GM18873 (cell line): ENCODE data around the gene HOXC6.
"Not testable (repeated sequence)": the region's sequence is repeated elsewhere in the genome, so short reads cannot be mapped to it uniquely, and the experiment has no call there.

Source experiments
- ATAC-seq: cut with Tn5 transposase; IDR thresholded peaks from one replicate; pipeline ENCODE4 v1.9.1; 2021; ENCODE audit warnings: mild to moderate bottlenecking, moderate library complexity, moderate number of reproducible peaks; ENCODE audit not compliant: unreplicated experiment, low FRiP score

Gene HOXC6

GRCh38 chr12:54038284-54038870, 10.1 kb downstream of the HOXC6 start:
- ATAC-seq, result no peak

- no peak for ATAC-seq
Observed at GRCh38 chr12:54038871-54039414, 10.7 kb downstream of the HOXC6 start.

GRCh38 chr12:54039417-54040147, 11.3 kb downstream of the HOXC6 start:
- no peak for ATAC-seq

- no peak for ATAC-seq
Observed at GRCh38 chr12:54040148-54040494, 11.9 kb downstream of the HOXC6 start.

GRCh38 chr12:54040648-54041047, 12.4 kb downstream of the HOXC6 start:
- ATAC-seq, result no peak

GRCh38 chr12:54041097-54041690, 13.0 kb downstream of the HOXC6 start:
- ATAC-seq, result no peak

- not testable (repeated sequence) for ATAC-seq
Observed at GRCh38 chr12:54042033-54042432, 13.8 kb downstream of the HOXC6 start.

GRCh38 chr12:54042970-54043853, 15.0 kb downstream of the HOXC6 start:
- ATAC-seq, result no peak

GRCh38 chr12:54044425-54045103, 16.3 kb downstream of the HOXC6 start:
- no peak for ATAC-seq

- ATAC-seq, result no peak
Observed at GRCh38 chr12:54045401-54045800, 17.2 kb downstream of the HOXC6 start.

- ATAC-seq, result no peak
Observed at GRCh38 chr12:54045868-54046521, 17.8 kb downstream of the HOXC6 start.

- ATAC-seq, result no peak
Observed at GRCh38 chr12:54046809-54047159, 18.5 kb downstream of the HOXC6 start.

- no peak for ATAC-seq
Observed at GRCh38 chr12:54047160-54047963, 19.1 kb downstream of the HOXC6 start.

GRCh38 chr12:54047964-54048303, 19.7 kb downstream of the HOXC6 start:
- no peak for ATAC-seq

- no peak for ATAC-seq
Observed at GRCh38 chr12:54048406-54049093, 20.3 kb downstream of the HOXC6 start.

- ATAC-seq, result no peak
Observed at GRCh38 chr12:54049108-54049507, 20.9 kb downstream of the HOXC6 start.

GRCh38 chr12:54050482-54050810, 22.2 kb downstream of the HOXC6 start:
- no peak for ATAC-seq

- ATAC-seq, result no peak
Observed at GRCh38 chr12:54051026-54051842, 23.0 kb downstream of the HOXC6 start.
